ENCODE measurements around the gene RAET1E.

- TF ChIP-seq, protein P1, sequence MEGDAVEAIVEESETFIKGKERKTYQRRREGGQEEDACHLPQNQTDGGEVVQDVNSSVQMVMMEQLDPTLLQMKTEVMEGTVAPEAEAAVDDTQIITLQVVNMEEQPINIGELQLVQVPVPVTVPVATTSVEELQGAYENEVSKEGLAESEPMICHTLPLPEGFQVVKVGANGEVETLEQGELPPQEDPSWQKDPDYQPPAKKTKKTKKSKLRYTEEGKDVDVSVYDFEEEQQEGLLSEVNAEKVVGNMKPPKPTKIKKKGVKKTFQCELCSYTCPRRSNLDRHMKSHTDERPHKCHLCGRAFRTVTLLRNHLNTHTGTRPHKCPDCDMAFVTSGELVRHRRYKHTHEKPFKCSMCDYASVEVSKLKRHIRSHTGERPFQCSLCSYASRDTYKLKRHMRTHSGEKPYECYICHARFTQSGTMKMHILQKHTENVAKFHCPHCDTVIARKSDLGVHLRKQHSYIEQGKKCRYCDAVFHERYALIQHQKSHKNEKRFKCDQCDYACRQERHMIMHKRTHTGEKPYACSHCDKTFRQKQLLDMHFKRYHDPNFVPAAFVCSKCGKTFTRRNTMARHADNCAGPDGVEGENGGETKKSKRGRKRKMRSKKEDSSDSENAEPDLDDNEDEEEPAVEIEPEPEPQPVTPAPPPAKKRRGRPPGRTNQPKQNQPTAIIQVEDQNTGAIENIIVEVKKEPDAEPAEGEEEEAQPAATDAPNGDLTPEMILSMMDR (IDR thresholded peaks at IDR 0.05) = no peak
- no peak for TF ChIP-seq POLR2A (IDR thresholded peaks at IDR 0.05)
Observed at GRCh38 chr6:149904661-149905370, 6.9 kb upstream of the RAET1E start.
